HepG2 (cell line): ENCODE data around the gene NUDT3. TPM values are rescaled to one million over a fixed set of nuclear protein-coding genes. Genes with fewer than 3 reads are reported as not detected.

ENCODE experiments used
- ARID2 ChIP-seq: sonication (generic); formaldehyde crosslinking; IDR thresholded peaks from 2 replicates; pipeline ENCODE4 v1.8.1; 2022; ENCODE audit warnings: mild to moderate bottlenecking, missing genetic modification reagents, borderline replicate concordance
- E2F1 ChIP-seq: sonication (generic); formaldehyde crosslinking; IDR thresholded peaks from 2 replicates; pipeline ENCODE4 v1.5.0; 2020; ENCODE audit warnings: missing genetic modification reagents
- E2F5 ChIP-seq: sonication (generic); formaldehyde crosslinking; conservative IDR thresholded peaks from 2 replicates; pipeline ENCODE4 v1.4.0; 2020; ENCODE audit warnings: missing genetic modification reagents
- ESRRA ChIP-seq: sonication (generic); formaldehyde crosslinking; IDR thresholded peaks from 2 replicates; pipeline ENCODE4 v1.5.1; 2020; ENCODE audit warnings: mild to moderate bottlenecking, low read depth, missing genetic modification reagents
- GTF2F1 ChIP-seq: fragments of 150-350 bp; IDR thresholded peaks from 2 replicates; pipeline ENCODE4 v1.6.1; 2014; ENCODE audit warnings: low read length
- HDAC1 ChIP-seq: sonication (generic); formaldehyde crosslinking; IDR thresholded peaks from 2 replicates; pipeline ENCODE4 v1.5.1; 2020; ENCODE audit warnings: mild to moderate bottlenecking, missing genetic modification reagents
- HIVEP1 ChIP-seq: sonication (generic); formaldehyde crosslinking; IDR thresholded peaks from 2 replicates; pipeline ENCODE4 v1.4.0; 2020; ENCODE audit warnings: mild to moderate bottlenecking, missing genetic modification reagents
- KDM3A ChIP-seq: IDR thresholded peaks from 2 replicates; pipeline ENCODE4 v1.6.1; 2018; ENCODE audit warnings: low read depth, missing compliant biosample characterization
- MTA3 ChIP-seq: sonication (generic); formaldehyde crosslinking; IDR thresholded peaks from 2 replicates; pipeline ENCODE4 v1.4.0; 2020; ENCODE audit warnings: missing genetic modification reagents
- NFE2 ChIP-seq: sonication (generic); formaldehyde crosslinking; IDR thresholded peaks from 2 replicates; pipeline ENCODE4 v1.4.0; 2020; ENCODE audit warnings: missing genetic modification reagents
- NFE2L1 ChIP-seq: sonication (generic); formaldehyde crosslinking; IDR thresholded peaks from 2 replicates; pipeline ENCODE4 v1.4.0; 2020; ENCODE audit warnings: missing genetic modification reagents, mild to moderate bottlenecking, borderline replicate concordance
- RFX5 ChIP-seq: IDR thresholded peaks from 2 replicates; pipeline ENCODE4 v1.6.1; 2011; ENCODE audit warnings: low read depth, low read length, improper control_type of control experiment
- SNAPC2 ChIP-seq: sonication (generic); formaldehyde crosslinking; IDR thresholded peaks from 2 replicates; pipeline ENCODE4 v1.8.1; 2022; ENCODE audit warnings: mild to moderate bottlenecking, missing genetic modification reagents
- STAT5B ChIP-seq: sonication (generic); formaldehyde crosslinking; IDR thresholded peaks from 2 replicates; pipeline ENCODE4 v1.4.0; 2020; ENCODE audit warnings: missing genetic modification reagents
- ZBTB3 ChIP-seq: sonication (generic); formaldehyde crosslinking; IDR thresholded peaks from 2 replicates; pipeline ENCODE4 v1.4.0; 2020; ENCODE audit warnings: low read depth, mild to moderate bottlenecking, moderate library complexity, missing genetic modification reagents, borderline replicate concordance
- ZFYVE20 ChIP-seq: sonication (generic); formaldehyde crosslinking; IDR thresholded peaks from 2 replicates; pipeline ENCODE4 v1.8.0; 2023; ENCODE audit warnings: low read depth, mild to moderate bottlenecking, moderate library complexity, missing genetic modification reagents, borderline replicate concordance
- ZNF205 ChIP-seq: IDR thresholded peaks from 2 replicates; pipeline ENCODE4 v1.6.1; 2018; ENCODE audit warnings: missing biosample characterization, missing genetic modification reagents
- ZNF251 ChIP-seq: sonication (generic); formaldehyde crosslinking; IDR thresholded peaks from 2 replicates; pipeline ENCODE4 v1.9.0; 2021; ENCODE audit warnings: mild to moderate bottlenecking, missing genetic modification reagents
- ZNF256 ChIP-seq: sonication (generic); formaldehyde crosslinking; conservative IDR thresholded peaks from 2 replicates; pipeline ENCODE4 v1.4.0; 2020; ENCODE audit warnings: missing genetic modification reagents
- ZNF672 ChIP-seq: sonication (generic); formaldehyde crosslinking; IDR thresholded peaks from 2 replicates; pipeline ENCODE4 v1.8.1; 2022; ENCODE audit warnings: missing genetic modification reagents
- ZNF713 ChIP-seq: sonication (generic); formaldehyde crosslinking; IDR thresholded peaks from 2 replicates; pipeline ENCODE4 v1.4.0; 2020; ENCODE audit warnings: mild to moderate bottlenecking, missing genetic modification reagents
- polyA plus RNA-seq, 8 experiments: library from polyadenylated mRNA; depleted of rRNA in 3 of 8; stranded (reverse) in 7 of 8; unstranded in 1 of 8; fragments of >200 nt; fragmentation: Illumina TruSeq in 4 of 8; extraction: Trizol in 4 of 8; gene quantifications; 2 replicates each; pipeline versions ENCODE4 v1.2.1 to v1.2.3, GENCODE V29; 2011 to 2016; ENCODE audit warnings: low read depth in 4 of 8, missing spikeins in 1 of 8, mixed read lengths in 1 of 8; ENCODE audit not compliant: insufficient read depth in 1 of 8
- total RNA-seq, 5 experiments: library from RNA; depleted of rRNA; stranded (reverse); fragments of >200 nt; fragmentation: Illumina TruSeq; extraction: Trizol; gene quantifications; 2 replicates each; pipeline ENCODE4 v1.2.3, GENCODE V29; 2016; ENCODE audit warnings: low read depth in 1 of 5
- TF ChIP-seq, protein P1 (sequence below): sonication (generic); formaldehyde crosslinking; IDR thresholded peaks from 2 replicates; pipeline ENCODE4 v1.4.0; 2020; ENCODE audit warnings: missing genetic modification reagents
- TF ChIP-seq, protein P2 (sequence below): sonication (generic); formaldehyde crosslinking; IDR thresholded peaks from 2 replicates; pipeline ENCODE4 v1.8.1; 2023; ENCODE audit warnings: mild to moderate bottlenecking, inconsistent platforms, moderate library complexity, missing genetic modification reagents, borderline replicate concordance
- TF ChIP-seq, protein P3 (sequence below): sonication (generic); formaldehyde crosslinking; IDR thresholded peaks from 2 replicates; pipeline ENCODE4 v1.8.0; 2023; ENCODE audit warnings: mild to moderate bottlenecking, missing genetic modification reagents

NUDT3 gene
- total and polyA plus RNA-seq, 2 of the 13 experiments (the other 11 are each of a cell fraction or from before 2014, with no cell fraction given), result 20.2 to 20.6 TPM

DNA sequence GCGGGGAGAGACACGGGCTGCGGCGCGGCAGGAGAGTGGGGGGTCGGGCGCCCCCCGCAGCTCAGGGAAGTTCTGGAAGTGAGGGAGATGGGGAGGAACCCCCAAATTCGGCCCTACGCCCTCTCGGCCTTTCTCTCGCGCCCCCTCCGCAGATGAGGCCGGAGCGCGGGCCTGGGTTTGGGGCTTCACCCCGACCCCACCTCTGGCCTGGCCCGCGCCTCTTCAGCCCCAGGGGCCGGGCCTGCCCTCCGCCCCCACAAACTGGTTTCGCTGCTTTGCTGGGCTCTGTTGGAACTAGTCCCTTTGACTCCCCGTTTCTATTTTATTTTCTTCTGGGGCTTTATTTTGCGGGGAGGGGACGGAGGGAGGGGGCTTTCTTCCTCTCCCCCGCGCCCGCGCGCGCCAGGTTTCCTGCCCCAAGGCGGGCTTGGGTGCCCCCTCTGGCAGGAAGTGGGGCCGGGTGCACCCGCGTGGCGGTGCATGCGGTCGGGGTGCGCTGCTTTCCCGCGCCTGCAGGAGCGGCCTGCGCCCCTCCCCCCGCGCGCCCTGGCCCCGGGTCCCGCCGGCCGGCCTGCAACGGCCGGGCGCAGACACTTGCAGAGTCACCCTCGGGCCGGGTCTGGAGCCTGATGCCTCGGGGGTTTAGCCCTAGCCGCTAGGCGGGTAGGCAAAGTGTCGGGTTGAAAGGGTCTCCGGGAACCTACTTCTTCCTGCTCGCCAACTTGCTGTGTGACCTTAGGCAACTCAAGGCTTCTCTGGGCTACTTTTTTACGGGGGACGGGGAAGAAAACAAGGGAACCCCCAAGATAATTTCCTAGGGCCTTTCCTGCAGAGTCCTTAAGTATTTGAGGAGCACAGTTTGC is 154.5 kb downstream of the NUDT3 start (continued):
- TF ChIP-seq ZNF205 (CRISPR knock-in tag) (peak; percentile 86; the same call in 1 of the 2 replicates), ZNF256 (CRISPR knock-in tag) (peak; percentile 93; the same call in 1 of the 2 replicates), E2F1 (CRISPR knock-in tag) (peak; percentile 88), MTA3 (CRISPR knock-in tag) (no peak), ZBTB3 (CRISPR knock-in tag) (0 out of 2 replicates have a peak, but pooled peaks have one; percentile 67), SNAPC2 (CRISPR knock-in tag) (peak; percentile 93; the same call in 1 of the 2 replicates), NFE2 (CRISPR knock-in tag) (no peak), ESRRA (CRISPR knock-in tag) (peak; percentile 83), E2F5 (CRISPR knock-in tag) (peak; percentile 93), HDAC1 (CRISPR knock-in tag) (peak; percentile 48; the same call in 1 of the 2 replicates), HIVEP1 (CRISPR knock-in tag) (peak; percentile 75), ZFYVE20 (CRISPR knock-in tag) (peak; percentile 98), ZNF713 (peak; percentile 82; the same call in 1 of the 2 replicates), STAT5B (CRISPR knock-in tag) (peak; percentile 84; the same call in 1 of the 2 replicates), RFX5 (no peak), ZNF251 (CRISPR knock-in tag) (peak; percentile 98; the same call in 1 of the 2 replicates), NFE2L1 (CRISPR knock-in tag) (no peak), GTF2F1 (no peak), KDM3A (CRISPR knock-in tag) (no peak), ARID2 (CRISPR knock-in tag) (peak; percentile 93), ZNF672 (CRISPR knock-in tag) (no peak)
- TF ChIP-seq, protein P1, sequence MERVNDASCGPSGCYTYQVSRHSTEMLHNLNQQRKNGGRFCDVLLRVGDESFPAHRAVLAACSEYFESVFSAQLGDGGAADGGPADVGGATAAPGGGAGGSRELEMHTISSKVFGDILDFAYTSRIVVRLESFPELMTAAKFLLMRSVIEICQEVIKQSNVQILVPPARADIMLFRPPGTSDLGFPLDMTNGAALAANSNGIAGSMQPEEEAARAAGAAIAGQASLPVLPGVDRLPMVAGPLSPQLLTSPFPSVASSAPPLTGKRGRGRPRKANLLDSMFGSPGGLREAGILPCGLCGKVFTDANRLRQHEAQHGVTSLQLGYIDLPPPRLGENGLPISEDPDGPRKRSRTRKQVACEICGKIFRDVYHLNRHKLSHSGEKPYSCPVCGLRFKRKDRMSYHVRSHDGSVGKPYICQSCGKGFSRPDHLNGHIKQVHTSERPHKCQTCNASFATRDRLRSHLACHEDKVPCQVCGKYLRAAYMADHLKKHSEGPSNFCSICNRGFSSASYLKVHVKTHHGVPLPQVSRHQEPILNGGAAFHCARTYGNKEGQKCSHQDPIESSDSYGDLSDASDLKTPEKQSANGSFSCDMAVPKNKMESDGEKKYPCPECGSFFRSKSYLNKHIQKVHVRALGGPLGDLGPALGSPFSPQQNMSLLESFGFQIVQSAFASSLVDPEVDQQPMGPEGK, result peak; percentile 95
- TF ChIP-seq, protein P2, sequence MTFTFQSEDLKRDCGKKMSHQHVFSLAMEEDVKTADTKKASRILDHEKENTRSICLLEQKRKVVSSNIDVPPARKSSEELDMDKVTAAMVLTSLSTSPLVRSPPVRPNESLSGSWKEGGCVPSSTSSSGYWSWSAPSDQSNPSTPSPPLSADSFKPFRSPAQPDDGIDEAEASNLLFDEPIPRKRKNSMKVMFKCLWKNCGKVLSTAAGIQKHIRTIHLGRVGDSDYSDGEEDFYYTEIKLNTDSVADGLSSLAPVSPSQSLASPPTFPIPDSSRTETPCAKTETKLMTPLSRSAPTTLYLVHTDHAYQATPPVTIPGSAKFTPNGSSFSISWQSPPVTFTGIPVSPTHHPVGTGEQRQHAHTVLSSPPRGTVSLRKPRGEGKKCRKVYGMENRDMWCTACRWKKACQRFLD (CRISPR knock-in tag), result peak; percentile 98
- TF ChIP-seq, protein P3, sequence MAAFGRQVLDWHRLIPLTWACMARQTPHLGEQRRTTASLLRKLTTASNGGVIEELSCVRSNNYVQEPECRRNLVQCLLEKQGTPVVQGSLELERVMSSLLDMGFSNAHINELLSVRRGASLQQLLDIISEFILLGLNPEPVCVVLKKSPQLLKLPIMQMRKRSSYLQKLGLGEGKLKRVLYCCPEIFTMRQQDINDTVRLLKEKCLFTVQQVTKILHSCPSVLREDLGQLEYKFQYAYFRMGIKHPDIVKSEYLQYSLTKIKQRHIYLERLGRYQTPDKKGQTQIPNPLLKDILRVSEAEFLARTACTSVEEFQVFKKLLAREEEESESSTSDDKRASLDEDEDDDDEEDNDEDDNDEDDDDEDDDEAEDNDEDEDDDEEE (CRISPR knock-in tag), result peak; percentile 95
